IPS-15b (cell line): Measurements from ENCODE around the gene CPLX1.

ENCODE experiments used
- H3K27me3 ChIP-seq: one replicate; pipeline ENCODE4 v1.6.1; 2013; ENCODE audit warnings: low read length; ENCODE audit not compliant: control insufficient read depth, insufficient read depth
- H3K36me3 ChIP-seq: one replicate; pipeline ENCODE4 v1.6.1; 2013; ENCODE audit warnings: low read length; ENCODE audit not compliant: control insufficient read depth, insufficient read depth
- H3K4me1 ChIP-seq: one replicate; pipeline ENCODE4 v1.6.1; 2013; ENCODE audit warnings: mild to moderate bottlenecking, low read length; ENCODE audit not compliant: control insufficient read depth, insufficient read depth
- H3K4me3 ChIP-seq: one replicate; pipeline ENCODE4 v1.5.1; 2013; ENCODE audit warnings: low read depth, low read length
- H3K9ac ChIP-seq: one replicate; pipeline ENCODE4 v1.6.1; 2013; ENCODE audit warnings: low read depth, mild to moderate bottlenecking, low read length
- H3K9me3 ChIP-seq: one replicate; pipeline ENCODE4 v1.6.1; 2013; ENCODE audit warnings: mild to moderate bottlenecking, low read length; ENCODE audit not compliant: control insufficient read depth, insufficient read depth

Gene CPLX1

DNA sequence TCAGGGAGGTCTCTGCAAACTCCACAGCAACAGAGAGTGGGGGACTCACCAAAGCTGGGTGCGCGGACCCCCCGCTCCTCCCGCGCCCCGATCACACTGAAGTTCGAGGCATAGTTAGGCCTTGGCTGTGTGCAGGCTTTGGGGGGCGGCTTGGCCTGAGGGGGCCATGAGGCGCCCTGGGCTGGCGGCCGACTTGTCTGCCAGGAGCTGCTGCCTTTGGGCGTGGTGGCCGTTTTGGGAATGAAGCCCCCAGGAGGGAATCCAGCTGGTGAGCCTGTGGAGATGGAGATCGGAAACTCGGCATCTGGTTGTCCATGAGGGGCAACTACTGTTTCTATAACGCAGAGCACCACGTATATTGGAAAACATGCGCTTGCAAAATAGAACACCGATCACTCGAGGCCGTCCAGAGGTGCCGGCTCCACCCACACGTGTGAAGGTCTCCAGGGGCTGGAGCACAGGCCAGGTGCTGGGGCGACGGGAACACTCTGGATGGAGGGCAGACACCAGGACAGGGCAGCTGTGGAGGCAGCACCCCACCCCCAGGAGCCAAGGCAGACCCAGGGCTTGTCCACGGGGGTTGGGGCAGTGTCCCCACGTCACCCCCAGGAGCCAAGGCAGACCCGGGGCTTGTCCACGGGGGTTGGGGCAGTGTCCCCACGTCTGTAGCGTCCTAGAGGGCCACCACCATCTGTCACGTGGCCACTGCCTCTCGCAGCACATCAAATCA, 25.9 kb upstream of the CPLX1 start:
- peaks cover 37% of the 10 kb centered on the region for H3K36me3 ChIP-seq
- no peak overlapping the region for H3K4me3 ChIP-seq
- H3K9me3 ChIP-seq = no peaks in the 10 kb centered on the region

DNA sequence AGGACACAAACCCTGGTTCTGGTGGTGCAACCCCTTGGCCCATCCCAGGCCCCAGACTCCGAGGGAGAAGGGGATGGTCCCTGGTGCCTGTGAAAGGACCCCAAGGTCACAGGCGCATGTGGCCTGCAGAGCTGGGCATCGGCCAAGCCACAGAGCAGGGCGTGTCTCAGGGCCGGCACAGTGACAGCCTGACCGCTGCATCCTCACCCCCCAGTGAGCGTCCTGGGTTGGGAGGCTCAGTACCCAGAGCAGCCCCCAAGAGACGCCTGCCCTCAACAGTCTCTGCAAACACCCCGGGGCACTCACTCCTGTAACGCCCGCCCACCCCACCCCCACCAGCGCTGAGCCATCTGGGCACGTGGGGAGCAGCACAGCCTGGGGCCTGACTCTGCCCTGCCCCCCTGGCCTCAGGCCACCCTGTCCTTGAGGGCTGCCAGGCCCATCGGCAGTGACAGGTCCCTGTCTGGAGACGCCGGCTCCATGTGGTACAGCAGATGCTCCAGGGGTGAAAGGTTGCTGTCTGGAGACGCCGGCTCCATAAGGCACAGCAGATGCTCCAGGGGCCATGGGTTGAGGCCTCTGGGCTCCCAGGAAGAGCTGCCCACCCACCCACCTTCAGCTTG, 24.5 kb upstream of the CPLX1 start:
- H3K4me3 ChIP-seq = no peak overlapping the region
- peaks cover 30% of the 10 kb centered on the region for H3K36me3 ChIP-seq

More for the DNA sequence above, 25.9 kb upstream of the CPLX1 start:
- H3K9ac ChIP-seq = no peak overlapping the region
- H3K4me1 ChIP-seq = no peaks in the 10 kb centered on the region
- H3K27me3 ChIP-seq = no peaks in the 10 kb centered on the region

DNA sequence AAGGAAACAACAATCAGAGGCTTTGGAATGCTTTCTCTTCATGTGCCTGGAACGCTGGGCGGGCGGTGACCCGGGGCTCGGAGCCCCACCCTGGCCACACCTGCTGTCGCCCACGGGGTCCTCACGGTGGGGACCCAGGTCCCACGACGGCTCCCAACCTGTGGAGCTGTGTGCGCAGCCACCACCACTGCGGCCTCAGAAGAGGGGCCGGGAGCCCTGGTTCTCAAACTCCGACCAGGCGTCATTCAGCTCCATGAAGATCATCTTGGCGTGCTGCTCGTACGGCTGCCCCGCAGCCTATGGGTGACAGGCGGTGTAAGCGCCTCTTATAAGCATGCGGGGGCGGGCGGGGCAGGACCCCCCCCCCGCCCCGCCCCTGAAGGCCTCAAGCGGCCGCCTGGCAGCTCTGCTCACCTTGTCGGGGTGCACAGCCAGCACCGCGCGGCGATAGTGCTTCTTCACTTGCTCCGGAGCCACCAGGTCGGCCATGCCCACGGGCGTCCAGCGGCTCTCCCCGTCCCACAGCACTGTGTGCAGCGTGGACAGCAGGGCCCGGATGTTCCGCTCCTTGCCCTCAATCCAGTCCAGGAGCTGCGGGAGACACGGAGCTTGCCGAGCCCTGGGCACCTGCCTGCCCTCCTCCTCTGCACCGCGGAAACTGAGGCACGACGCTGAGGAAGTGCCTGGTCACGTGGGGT, 23.7 kb upstream of the CPLX1 start:
- no peaks in the 10 kb centered on the region for H3K4me1 ChIP-seq
- H3K9ac ChIP-seq = no peak overlapping the region
- H3K27me3 ChIP-seq = no peaks in the 10 kb centered on the region
- peaks cover 30% of the 10 kb centered on the region for H3K36me3 ChIP-seq
- no peak overlapping the region for H3K4me3 ChIP-seq
- no peaks in the 10 kb centered on the region for H3K9me3 ChIP-seq

More for the DNA sequence above, 24.5 kb upstream of the CPLX1 start:
- no peaks in the 10 kb centered on the region for H3K4me1 ChIP-seq
- H3K27me3 ChIP-seq = no peaks in the 10 kb centered on the region
- no peak overlapping the region for H3K9ac ChIP-seq
- H3K9me3 ChIP-seq = no peaks in the 10 kb centered on the region

- Histone ChIP-seq H3K9me3 (no peaks in the 10 kb centered on the region), H3K27me3 (no peaks in the 10 kb centered on the region), H3K4me3 (no peak overlapping the region), H3K36me3 (peaks cover 30% of the 10 kb centered on the region), H3K9ac (no peak overlapping the region), H3K4me1 (no peaks in the 10 kb centered on the region)
Measured at GRCh38 chr4:848803-849477, 23.0 kb upstream of the CPLX1 start.

GRCh38 chr4:848307-848691, 22.4 kb upstream of the CPLX1 start:
- Histone ChIP-seq H3K4me1 (no peaks in the 10 kb centered on the region), H3K9ac (no peak overlapping the region), H3K36me3 (peaks cover 32% of the 10 kb centered on the region), H3K4me3 (no peak overlapping the region), H3K27me3 (no peaks in the 10 kb centered on the region), H3K9me3 (no peaks in the 10 kb centered on the region)

GRCh38 chr4:845836-846251, 19.9 kb upstream of the CPLX1 start:
- Histone ChIP-seq H3K27me3 (no peaks in the 10 kb centered on the region), H3K9me3 (no peaks in the 10 kb centered on the region), H3K4me3 (no peak overlapping the region), H3K4me1 (no peaks in the 10 kb centered on the region), H3K36me3 (peaks cover 18% of the 10 kb centered on the region), H3K9ac (no peak overlapping the region)

GRCh38 chr4:845233-845835, 19.4 kb upstream of the CPLX1 start:
- Histone ChIP-seq H3K4me3 (no peak overlapping the region), H3K9me3 (no peaks in the 10 kb centered on the region), H3K9ac (no peak overlapping the region), H3K36me3 (peaks cover 17% of the 10 kb centered on the region), H3K4me1 (no peaks in the 10 kb centered on the region), H3K27me3 (no peaks in the 10 kb centered on the region)

GRCh38 chr4:844752-845232, 18.9 kb upstream of the CPLX1 start:
- Histone ChIP-seq H3K36me3 (peaks cover 13% of the 10 kb centered on the region), H3K9me3 (no peaks in the 10 kb centered on the region), H3K9ac (no peak overlapping the region), H3K27me3 (no peaks in the 10 kb centered on the region), H3K4me3 (no peak overlapping the region), H3K4me1 (no peaks in the 10 kb centered on the region)

- no peaks in the 10 kb centered on the region for H3K27me3 ChIP-seq
- H3K9me3 ChIP-seq = peaks cover 4% of the 10 kb centered on the region
- no peaks in the 10 kb centered on the region for H3K4me1 ChIP-seq
- no peak overlapping the region for H3K9ac ChIP-seq
- H3K36me3 ChIP-seq = peaks cover 2% of the 10 kb centered on the region
- H3K4me3 ChIP-seq = no peak overlapping the region
Measured at GRCh38 chr4:839675-840443, 13.9 kb upstream of the CPLX1 start.

DNA sequence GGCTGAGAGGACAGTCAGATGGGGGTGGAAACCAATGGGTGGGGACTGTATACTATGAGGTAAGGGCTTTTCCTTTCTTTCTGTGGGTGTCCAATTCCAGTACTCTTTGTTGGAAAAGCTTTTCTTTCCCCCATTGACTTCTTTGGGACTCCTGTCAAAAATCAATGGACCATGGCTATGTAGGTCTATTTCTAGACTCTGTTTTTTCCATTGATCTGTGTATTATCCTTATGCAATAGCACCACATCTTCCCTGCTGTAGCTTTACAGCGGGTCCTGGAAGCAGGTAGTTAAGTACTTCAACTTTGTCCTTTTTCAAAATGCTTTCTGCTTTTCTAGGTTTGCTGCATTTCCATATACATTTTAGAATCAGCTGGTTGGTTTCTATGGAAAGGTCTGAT, 11.8 kb upstream of the CPLX1 start:
- peaks cover 4% of the 10 kb centered on the region for H3K9me3 ChIP-seq
- no peaks in the 10 kb centered on the region for H3K4me1 ChIP-seq
- no peak overlapping the region for H3K9ac ChIP-seq
- no peak overlapping the region for H3K4me3 ChIP-seq
- no peaks in the 10 kb centered on the region for H3K27me3 ChIP-seq
- H3K36me3 ChIP-seq = no peaks in the 10 kb centered on the region
